ENCODE measurements around the gene LDB2.
"Not testable (repeated sequence)": the region's sequence is repeated elsewhere in the genome, so short reads cannot be mapped to it uniquely, and the experiment has no call there.

The LDB2 gene

GRCh38 chr4:16636304-16636703 lies 262.1 kb downstream of the LDB2 start:
- no peak for DNase-seq (ENCODE audit: low read depth)
- no peak overlapping the region for H3K4me3 ChIP-seq (ENCODE audit: low read depth, low read length)
- TF ChIP-seq CTCF (IDR thresholded peaks at IDR 0.05; ENCODE audit: control insufficient read depth, extremely low read depth, insufficient read depth) = no peak

GRCh38 chr4:16629274-16629673 lies 269.2 kb downstream of the LDB2 start:
- not testable (repeated sequence) for DNase-seq (ENCODE audit: low read depth); H3K4me3 ChIP-seq (ENCODE audit: low read depth, low read length)
- peak; percentile 19; the same call in 1 of the 2 replicates for TF ChIP-seq CTCF (IDR thresholded peaks at IDR 0.05; ENCODE audit: control insufficient read depth, extremely low read depth, insufficient read depth)

- not testable (repeated sequence) for H3K4me3 ChIP-seq (ENCODE audit: low read depth, low read length); DNase-seq (ENCODE audit: low read depth)
Observed at GRCh38 chr4:16628835-16629234, 269.6 kb downstream of the LDB2 start.

GRCh38 chr4:16627999-16628398 lies 270.4 kb downstream of the LDB2 start:
- H3K4me3 ChIP-seq (ENCODE audit: low read depth, low read length) = no peak overlapping the region
- no peak for TF ChIP-seq CTCF (IDR thresholded peaks at IDR 0.05; ENCODE audit: control insufficient read depth, extremely low read depth, insufficient read depth)
- DNase-seq (ENCODE audit: low read depth) = no peak

- no peak overlapping the region for H3K4me3 ChIP-seq (ENCODE audit: low read depth, low read length)
- TF ChIP-seq CTCF (IDR thresholded peaks at IDR 0.05; ENCODE audit: control insufficient read depth, extremely low read depth, insufficient read depth) = no peak
- no peak for DNase-seq (ENCODE audit: low read depth)
Observed at GRCh38 chr4:16626945-16627344, 271.5 kb downstream of the LDB2 start.

- no peak for TF ChIP-seq CTCF (IDR thresholded peaks at IDR 0.05; ENCODE audit: control insufficient read depth, extremely low read depth, insufficient read depth)
- no peak overlapping the region for H3K4me3 ChIP-seq (ENCODE audit: low read depth, low read length)
- DNase-seq (ENCODE audit: low read depth) = no peak
Observed at GRCh38 chr4:16622826-16623225, 275.6 kb downstream of the LDB2 start.

- no peak overlapping the region for H3K4me3 ChIP-seq (ENCODE audit: low read depth, low read length)
- TF ChIP-seq CTCF (IDR thresholded peaks at IDR 0.05; ENCODE audit: control insufficient read depth, extremely low read depth, insufficient read depth) = no peak
- no peak for DNase-seq (ENCODE audit: low read depth)
Observed at GRCh38 chr4:16617435-16617834, 281.0 kb downstream of the LDB2 start.

Data from LNCaP clone FGC (cell line).